Measurements from ENCODE around the gene TK2.

DNA sequence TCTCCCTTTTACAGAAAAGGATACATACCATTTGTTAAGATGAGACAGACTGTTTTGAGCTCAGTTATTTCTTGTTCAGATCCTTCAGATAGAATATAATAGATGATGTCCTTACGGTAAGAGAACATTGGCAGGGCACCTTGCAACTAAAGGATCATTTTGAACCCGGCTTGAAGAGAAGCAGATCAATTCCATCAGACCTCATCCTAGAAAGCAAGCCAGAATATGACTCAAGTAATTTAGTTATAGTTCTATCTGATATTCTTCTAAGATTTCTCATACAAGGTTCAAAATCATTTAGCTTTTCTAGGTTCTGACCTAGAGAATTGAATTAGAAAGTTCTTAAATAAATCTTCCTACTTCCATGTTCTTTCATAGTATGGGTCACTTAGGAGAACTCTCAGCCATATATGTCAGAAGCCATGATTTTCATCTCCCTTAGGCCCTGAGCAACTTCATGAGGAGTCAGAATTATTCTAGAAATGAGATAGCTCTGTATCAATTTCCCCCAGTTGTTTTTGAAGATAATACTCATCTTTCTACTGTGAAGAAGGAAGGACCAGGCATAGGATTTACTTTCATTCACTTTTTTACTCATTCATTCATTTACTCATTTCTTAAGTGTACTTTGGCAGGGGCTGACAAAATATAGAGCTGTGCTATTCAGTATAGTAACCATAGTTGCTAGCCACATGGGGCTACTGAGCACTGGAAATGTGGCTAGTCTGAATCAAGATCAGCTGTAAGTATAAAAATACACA lies 13.8 kb upstream of the TK2 start:
- TF ChIP-seq POLR2A (IDR thresholded peaks at IDR 0.05; ENCODE audit: extremely low read depth, insufficient read length) = no peak
- TF ChIP-seq, protein P1, sequence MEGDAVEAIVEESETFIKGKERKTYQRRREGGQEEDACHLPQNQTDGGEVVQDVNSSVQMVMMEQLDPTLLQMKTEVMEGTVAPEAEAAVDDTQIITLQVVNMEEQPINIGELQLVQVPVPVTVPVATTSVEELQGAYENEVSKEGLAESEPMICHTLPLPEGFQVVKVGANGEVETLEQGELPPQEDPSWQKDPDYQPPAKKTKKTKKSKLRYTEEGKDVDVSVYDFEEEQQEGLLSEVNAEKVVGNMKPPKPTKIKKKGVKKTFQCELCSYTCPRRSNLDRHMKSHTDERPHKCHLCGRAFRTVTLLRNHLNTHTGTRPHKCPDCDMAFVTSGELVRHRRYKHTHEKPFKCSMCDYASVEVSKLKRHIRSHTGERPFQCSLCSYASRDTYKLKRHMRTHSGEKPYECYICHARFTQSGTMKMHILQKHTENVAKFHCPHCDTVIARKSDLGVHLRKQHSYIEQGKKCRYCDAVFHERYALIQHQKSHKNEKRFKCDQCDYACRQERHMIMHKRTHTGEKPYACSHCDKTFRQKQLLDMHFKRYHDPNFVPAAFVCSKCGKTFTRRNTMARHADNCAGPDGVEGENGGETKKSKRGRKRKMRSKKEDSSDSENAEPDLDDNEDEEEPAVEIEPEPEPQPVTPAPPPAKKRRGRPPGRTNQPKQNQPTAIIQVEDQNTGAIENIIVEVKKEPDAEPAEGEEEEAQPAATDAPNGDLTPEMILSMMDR (IDR thresholded peaks at IDR 0.05; ENCODE audit: low read depth, low read length) = no peak
- TF ChIP-seq, protein P2, sequence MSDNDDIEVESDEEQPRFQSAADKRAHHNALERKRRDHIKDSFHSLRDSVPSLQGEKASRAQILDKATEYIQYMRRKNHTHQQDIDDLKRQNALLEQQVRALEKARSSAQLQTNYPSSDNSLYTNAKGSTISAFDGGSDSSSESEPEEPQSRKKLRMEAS (IDR thresholded peaks at IDR 0.05; ENCODE audit: low read depth, low read length) = no peak
- TF ChIP-seq MYC (IDR thresholded peaks at IDR 0.05; ENCODE audit: low read depth, low read length) = no peak

All from NB4 (cell line).